CD4-positive, alpha-beta T cell (primary cell): Measurements from ENCODE around the gene PAPOLA. TPM values are rescaled to one million over a fixed set of nuclear protein-coding genes. Genes with fewer than 3 reads are reported as not detected.

Experiments used
- ATAC-seq: fragments of 200-7000 bp; cut with Tn5 transposase; one replicate; pipeline ENCODE4 v1.10.0; 2022; ENCODE audit warnings: mild to moderate bottlenecking; ENCODE audit not compliant: poor library complexity
- CTCF ChIA-PET: fragments of 350-600 bp; sonication (Branson Sonifier 250); formaldehyde crosslinking; loops from one replicate; lab custom pipeline; 2021; ENCODE audit warnings: antibody characterized with exemption, inconsistent platforms; lab: Charles Lee
- POLR2A ChIA-PET: fragments of 350-600 bp; sonication (Branson Sonifier 250); formaldehyde crosslinking; loops from one replicate; lab custom pipeline; 2021; ENCODE audit warnings: antibody characterized with exemption, inconsistent platforms; lab: Charles Lee
- DNase-seq, 14 experiments: peaks; one replicate each; pipeline ENCODE4 v3.0.0-alpha.2; 2013 to 2020; ENCODE audit warnings: mixed read lengths in 2 of 14
- H3K27ac ChIP-seq, 2 donors: one replicate each; pipeline versions ENCODE4 v1.5.1 to v1.7.0; 2013; ENCODE audit warnings: low read length in 2 of 2, low read depth in 1 of 2, mild to moderate bottlenecking in 1 of 2
- H3K27me3 ChIP-seq, 2 experiments: 1 replicate in 1 of 2; 2 replicates in 1 of 2; pipeline versions ENCODE4 v1.6.1 to v1.7.0; 2013; ENCODE audit warnings: low read length in 2 of 2, control low read depth in 1 of 2, mild to moderate bottlenecking in 1 of 2, moderate library complexity in 1 of 2; ENCODE audit not compliant: insufficient read depth in 2 of 2, control insufficient read depth in 1 of 2
- H3K36me3 ChIP-seq: one replicate; pipeline ENCODE4 v1.6.1; 2013; ENCODE audit warnings: low read length, control low read depth; ENCODE audit not compliant: insufficient read depth
- H3K4me1 ChIP-seq: one replicate; pipeline ENCODE4 v1.6.1; 2013; ENCODE audit warnings: low read length, control low read depth; ENCODE audit not compliant: insufficient read depth
- H3K4me3 ChIP-seq: one replicate; pipeline ENCODE4 v1.5.1; 2013; ENCODE audit warnings: mild to moderate bottlenecking, low read length, moderate library complexity
- H3K9me3 ChIP-seq, 2 experiments: 1 replicate in 1 of 2; 2 replicates in 1 of 2; pipeline versions ENCODE4 v1.6.1 to v1.7.0; 2013; ENCODE audit warnings: low read length in 2 of 2, mild to moderate bottlenecking in 2 of 2, control low read depth in 1 of 2, moderate library complexity in 1 of 2; ENCODE audit not compliant: control insufficient read depth in 1 of 2, insufficient read depth in 1 of 2
- H3K27ac Mint-ChIP-seq: one replicate; pipeline ENCODE4 v1.8.0; 2020; ENCODE audit warnings: mixed read lengths
- H3K27me3 Mint-ChIP-seq: one replicate; pipeline ENCODE4 v1.8.0; 2021; ENCODE audit warnings: mixed read lengths
- H3K36me3 Mint-ChIP-seq: one replicate; pipeline ENCODE4 v1.8.0; 2021; ENCODE audit warnings: low read depth, mixed read lengths
- H3K4me1 Mint-ChIP-seq: one replicate; pipeline ENCODE4 v1.8.0; 2021; ENCODE audit warnings: low read depth, mixed read lengths
- H3K4me3 Mint-ChIP-seq: one replicate; pipeline ENCODE4 v1.8.0; 2020; ENCODE audit warnings: mild to moderate bottlenecking, mixed read lengths
- H3K9me3 Mint-ChIP-seq: one replicate; pipeline ENCODE4 v1.8.0; 2020; ENCODE audit warnings: mixed read lengths
- CTCF ChIP-seq: fragments of 200-600 bp; IDR thresholded peaks from one replicate; pipeline ENCODE4 v1.8.0; 2022; ENCODE audit warnings: antibody characterized with exemption, mild to moderate bottlenecking
- intact Hi-C, 2 experiments: fragments of 100-400 bp; cut with DNase I in 1 of 2; cut with micrococcal nuclease in 1 of 2; formaldehyde crosslinking; loops; one replicate each; pipeline versions ENCODE4 v1.15.1 to v1.9.0; 2023 to 2025; cut with DNase I, micrococcal nuclease
- total RNA-seq, 174 experiments: library from RNA in 2 of 174; stranded (reverse) in 2 of 174; gene quantifications; one replicate each; pipeline ENCODE4 v1.2.3 and lab custom pipeline; 2021 to 2026

PAPOLA gene
- total RNA-seq, 2 experiments from 2014 or later, result 140 to 148 TPM

GRCh38 chr14:96578619-96579018, 76.4 kb downstream of the PAPOLA start:
- Histone ChIP-seq H3K4me3 (no peak overlapping the region), H3K27ac (no peak overlapping the region), H3K36me3 (no peaks in the 10 kb centered on the region), H3K4me1 (no peaks in the 10 kb centered on the region), H3K27me3 (no peaks in the 10 kb centered on the region), H3K9me3 (no peaks in the 10 kb centered on the region)
- Mint-ChIP-seq H3K36me3 (no peaks in the 10 kb centered on the region), H3K9me3 (no peaks in the 10 kb centered on the region), H3K4me1 (peaks cover 23% of the 10 kb centered on the region), H3K4me3 (no peak overlapping the region), H3K27ac (no peak overlapping the region), H3K27me3 (no peaks in the 10 kb centered on the region)
- intact Hi-C loops, result no loop called here
- DNase-seq, result no peak
- ChIA-PET CTCF (no interaction called here), POLR2A (no interaction called here)
- TF ChIP-seq CTCF, result no peak
- ATAC-seq, result no peak

GRCh38 chr14:96579358-96579757, 77.2 kb downstream of the PAPOLA start:
- ChIA-PET CTCF (no interaction called here), POLR2A (no interaction called here)
- Mint-ChIP-seq H3K4me3 (no peak overlapping the region), H3K4me1 (peaks cover 23% of the 10 kb centered on the region), H3K9me3 (no peaks in the 10 kb centered on the region), H3K27me3 (peaks cover 2% of the 10 kb centered on the region), H3K27ac (no peak overlapping the region), H3K36me3 (no peaks in the 10 kb centered on the region)
- peaks cover 0 to 4% of the 10 kb centered on the region in 2 experiments for H3K27me3 ChIP-seq
- no peak for ATAC-seq
- H3K36me3 ChIP-seq, result no peaks in the 10 kb centered on the region
- TF ChIP-seq CTCF, result no peak
- DNase-seq, result no peak
- H3K4me1 ChIP-seq, result peaks cover 4% of the 10 kb centered on the region
- H3K27ac ChIP-seq, result no peak overlapping the region
- H3K4me3 ChIP-seq, result no peak overlapping the region
- intact Hi-C loops, result no loop called here
- H3K9me3 ChIP-seq, result no peaks in the 10 kb centered on the region

- Mint-ChIP-seq H3K27me3 (peaks cover 4% of the 10 kb centered on the region), H3K27ac (no peak overlapping the region), H3K36me3 (no peaks in the 10 kb centered on the region), H3K4me3 (no peak overlapping the region), H3K4me1 (peaks cover 22% of the 10 kb centered on the region), H3K9me3 (no peaks in the 10 kb centered on the region)
- Histone ChIP-seq H3K9me3 (no peaks in the 10 kb centered on the region), H3K4me1 (peaks cover 4% of the 10 kb centered on the region), H3K4me3 (no peak overlapping the region), H3K36me3 (no peaks in the 10 kb centered on the region), H3K27ac (no peak overlapping the region), H3K27me3 (peaks cover 2 to 9% of the 10 kb centered on the region in 2 experiments)
- POLR2A ChIA-PET, result no interaction called here
- DNase-seq, result no peak
- CTCF ChIA-PET, result no interaction called here
- TF ChIP-seq CTCF, result no peak
- intact Hi-C loops, result no loop called here
- no peak for ATAC-seq
Measured at GRCh38 chr14:96579855-96580254, 77.7 kb downstream of the PAPOLA start.
